ENCODE data around the gene CCHCR1. TPM values are rescaled to one million over a fixed set of nuclear protein-coding genes. Genes with fewer than 3 reads are reported as not detected.

Gene CCHCR1
- polyA plus RNA-seq, 3 donors, result 2.2 to 8.4 (median 2.8) TPM

- no peak overlapping the region for H3K27ac ChIP-seq (ENCODE audit: low read depth in 1 of 2, low read length in 2 of 2)
- peak overlapping the region; percentile 69 for H2AFZ ChIP-seq (ENCODE audit: insufficient read depth, low read depth, low read length, poor library complexity, severe bottlenecking)
- no peak for DNase-seq
- no peaks in the 10 kb centered on the region for H3K36me3 Mint-ChIP-seq
- H3K27me3 ChIP-seq (ENCODE audit: control insufficient read depth in 2 of 2, insufficient read depth in 2 of 2, low read length in 2 of 2), result no peaks in the 10 kb centered on the region
- peak overlapping the region in 1 of 2 donors; percentile 80 for H3K4me3 Mint-ChIP-seq
- H3K4me3 ChIP-seq (replicated peaks in 1 of 3; ENCODE audit: low read depth in 2 of 3, low read length in 3 of 3), result peak overlapping the region in 2 of 3 experiments; percentile 44 to 63
- peak overlapping the region; percentile 67 for H3K4me2 ChIP-seq (replicated peaks; ENCODE audit: extremely low read depth, low read length, poor library complexity, severe bottlenecking)
- H3K79me2 ChIP-seq (ENCODE audit: insufficient read depth, low read length), result no peaks in the 10 kb centered on the region
- peaks cover 0 to 2% (median 0%) of the 10 kb centered on the region in 7 donors for H3K9me3 Mint-ChIP-seq
- H3K36me3 ChIP-seq (replicated peaks in 1 of 2; ENCODE audit: control insufficient read depth in 1 of 2, insufficient read depth in 2 of 2, low read length in 2 of 2), result no peaks in the 10 kb centered on the region
- peaks cover 14% of the 10 kb centered on the region for H3K4me1 Mint-ChIP-seq
- WGBS (ENCODE audit: insufficient coverage), result 97% methylated on average over 4 of the region's 8 CpGs
- intact Hi-C loops (cut with micrococcal nuclease), result no loop called here
- H3K27me3 Mint-ChIP-seq (ENCODE audit: low read depth in 3 of 3), result peaks cover 0 to 2% (median 1%) of the 10 kb centered on the region in 3 donors
- peaks cover 0 to 6% of the 10 kb centered on the region in 2 donors for H3K4me1 ChIP-seq (ENCODE audit: control insufficient read depth in 1 of 2, insufficient read depth in 2 of 2, low read length in 2 of 2)
- H3K9ac ChIP-seq (ENCODE audit: insufficient read depth, low read length, poor library complexity, severe bottlenecking), result peak overlapping the region; percentile 53
- H3K27ac Mint-ChIP-seq, result no peak overlapping the region
- H4K20me1 ChIP-seq (ENCODE audit: insufficient read depth, low read length), result no peaks in the 10 kb centered on the region
- TF ChIP-seq CTCF (IDR thresholded peaks at IDR 0.05), result no peak
- H3K9me3 ChIP-seq (replicated peaks in 1 of 2; ENCODE audit: control insufficient read depth in 1 of 2, insufficient read depth in 1 of 2, low read length in 2 of 2), result no peaks in the 10 kb centered on the region
Observed at GRCh38 chr6:31179896-31180295, 22.3 kb upstream of the CCHCR1 start.

- peaks cover 0 to 2% (median 1%) of the 10 kb centered on the region in 3 donors for H3K27me3 Mint-ChIP-seq (ENCODE audit: low read depth in 3 of 3)
- Histone ChIP-seq H2AFZ (ENCODE audit: insufficient read depth, low read depth, low read length, poor library complexity, severe bottlenecking) (no peak overlapping the region), H3K36me3 (replicated peaks in 1 of 2; ENCODE audit: control insufficient read depth in 1 of 2, insufficient read depth in 2 of 2, low read length in 2 of 2) (no peaks in the 10 kb centered on the region), H3K9ac (ENCODE audit: insufficient read depth, low read length, poor library complexity, severe bottlenecking) (no peak overlapping the region), H4K20me1 (ENCODE audit: insufficient read depth, low read length) (no peaks in the 10 kb centered on the region), H3K27ac (ENCODE audit: low read depth in 1 of 2, low read length in 2 of 2) (no peak overlapping the region), H3K79me2 (ENCODE audit: insufficient read depth, low read length) (no peaks in the 10 kb centered on the region), H3K4me3 (replicated peaks in 1 of 3; ENCODE audit: low read depth in 2 of 3, low read length in 3 of 3) (no peak overlapping the region), H3K4me1 (ENCODE audit: control insufficient read depth in 1 of 2, insufficient read depth in 2 of 2, low read length in 2 of 2) (peaks cover 0 to 6% of the 10 kb centered on the region in 2 donors), H3K27me3 (ENCODE audit: control insufficient read depth in 2 of 2, insufficient read depth in 2 of 2, low read length in 2 of 2) (no peaks in the 10 kb centered on the region), H3K4me2 (replicated peaks; ENCODE audit: extremely low read depth, low read length, poor library complexity, severe bottlenecking) (no peak overlapping the region), H3K9me3 (replicated peaks in 1 of 2; ENCODE audit: control insufficient read depth in 1 of 2, insufficient read depth in 1 of 2, low read length in 2 of 2) (no peaks in the 10 kb centered on the region)
- peak overlapping the region in 1 of 7 donors; percentile 22 for H3K27ac Mint-ChIP-seq
- no peaks in the 10 kb centered on the region for H3K36me3 Mint-ChIP-seq
- no peak for DNase-seq
- H3K4me3 Mint-ChIP-seq, result no peak overlapping the region
- TF ChIP-seq CTCF (IDR thresholded peaks at IDR 0.05), result no peak
- peaks cover 0 to 2% (median 0%) of the 10 kb centered on the region in 7 donors for H3K9me3 Mint-ChIP-seq
- intact Hi-C loops (cut with micrococcal nuclease), result no loop called here
- peaks cover 14% of the 10 kb centered on the region for H3K4me1 Mint-ChIP-seq
- 91% methylated on average over 4 of the region's 4 CpGs for WGBS (ENCODE audit: insufficient coverage)
Observed at GRCh38 chr6:31179042-31179386, 21.4 kb upstream of the CCHCR1 start.
